Mucosa of descending colon (tissue), 3 donors: ENCODE results near the gene ME2. TPM values are rescaled to one million over a fixed set of nuclear protein-coding genes. Genes with fewer than 3 reads are reported as not detected.

Source experiments
- ATAC-seq: fragments of 200-7000 bp; cut with Tn5 transposase; one replicate; pipeline ENCODE4 v1.9.1; 2020; ENCODE audit warnings: mild to moderate bottlenecking, moderate library complexity
- DNase-seq, 3 donors: peaks; one replicate each; pipeline ENCODE4 v3.0.0-alpha.2; 2020
- H3K36me3 ChIP-seq: fragments of 200-600 bp; one replicate; pipeline ENCODE4 v1.8.0; 2021; ENCODE audit warnings: low read depth, mild to moderate bottlenecking
- H3K4me1 ChIP-seq: fragments of 200-600 bp; one replicate; pipeline ENCODE4 v1.8.0; 2021; ENCODE audit warnings: low read depth, mild to moderate bottlenecking
- H3K4me3 ChIP-seq: fragments of 200-600 bp; one replicate; pipeline ENCODE4 v1.8.0; 2021; ENCODE audit warnings: mild to moderate bottlenecking
- H3K9me3 ChIP-seq: fragments of 200-600 bp; one replicate; pipeline ENCODE4 v1.8.0; 2021; ENCODE audit warnings: mild to moderate bottlenecking
- CTCF ChIP-seq: fragments of 200-600 bp; IDR thresholded peaks from one replicate; pipeline ENCODE4 v1.8.0; 2022; ENCODE audit warnings: antibody characterized with exemption, mild to moderate bottlenecking
- intact Hi-C, 2 donors: fragments of 100-400 bp; cut with DNase I in 1 of 2; cut with micrococcal nuclease in 1 of 2; formaldehyde crosslinking; loops; one replicate each; pipeline versions ENCODE4 v1.11.0 to v1.11.1; 2022; cut with DNase I, micrococcal nuclease
- total RNA-seq, 3 donors: library from RNA; stranded (reverse); fragmentation: NEBNext Ultra II Directional in 2 of 3; extraction: Animal tissue kit (Norgen Biotek cat#: 25700) in 2 of 3; gene quantifications; one replicate each; pipeline versions ENCODE4 v1.2.1 to v1.2.4, GENCODE V29; 2021 to 2023
- donor health status: DM: no; HTN: no; CAD: no; lungs with moderate emphysema.
- donor health status: DM: no; HTN: no; CAD: no.
- donor health status: DM: no; HTN: yes; CAD: no.

The ME2 gene
- total RNA-seq, 3 donors from 2014 or later, result 64.2 to 85.2 (median 74.6) TPM

GRCh38 chr18:50911006-50911405 is 32.1 kb downstream of the ME2 start:
- ATAC-seq (no peak), DNase-seq (no peak)
- Histone ChIP-seq H3K9me3 (peaks cover 4% of the 10 kb centered on the region), H3K36me3 (no peaks in the 10 kb centered on the region), H3K4me3 (no peak overlapping the region), H3K4me1 (no peaks in the 10 kb centered on the region)
- intact Hi-C loops, result no loop called here
- TF ChIP-seq CTCF, result no peak

DNA sequence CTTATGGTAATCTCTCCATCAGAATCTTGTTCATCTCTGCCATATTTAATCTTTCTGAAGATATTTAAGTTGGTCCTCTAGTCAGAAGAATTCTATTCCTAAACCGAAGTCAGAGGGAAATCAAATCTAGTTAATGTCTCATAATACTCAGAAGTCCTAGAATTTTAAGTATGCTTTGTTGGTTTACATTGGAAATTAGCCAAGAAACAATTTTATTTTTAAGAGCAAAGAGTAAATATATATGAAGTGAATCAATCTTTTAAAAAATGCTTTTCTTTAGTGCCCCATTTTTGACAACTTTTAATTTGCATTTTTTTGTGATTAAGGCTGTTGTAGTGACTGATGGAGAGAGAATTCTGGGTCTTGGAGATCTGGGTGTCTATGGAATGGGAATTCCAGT is 38.1 kb downstream of the ME2 start:
- no peak for TF ChIP-seq CTCF
- intact Hi-C loops, result no loop called here
- no peak for DNase-seq
- ATAC-seq, result no peak
- Histone ChIP-seq H3K4me1 (no peaks in the 10 kb centered on the region), H3K36me3 (no peaks in the 10 kb centered on the region), H3K4me3 (no peak overlapping the region), H3K9me3 (no peaks in the 10 kb centered on the region)

- no peak for TF ChIP-seq CTCF
- H3K36me3 ChIP-seq, result no peaks in the 10 kb centered on the region
- H3K9me3 ChIP-seq, result no peaks in the 10 kb centered on the region
- no peak overlapping the region for H3K4me3 ChIP-seq
- intact Hi-C loops, result no loop called here
- no peaks in the 10 kb centered on the region for H3K4me1 ChIP-seq
- DNase-seq (no peak), ATAC-seq (no peak)
These were observed 39.2 kb downstream of the ME2 start for GRCh38 chr18:50918153-50918552.

GRCh38 chr18:50924372-50924771 is 45.5 kb downstream of the ME2 start:
- H3K9me3 ChIP-seq, result peaks cover 3% of the 10 kb centered on the region
- intact Hi-C loops, result no loop called here
- H3K36me3 ChIP-seq, result peaks cover 9% of the 10 kb centered on the region

DNA sequence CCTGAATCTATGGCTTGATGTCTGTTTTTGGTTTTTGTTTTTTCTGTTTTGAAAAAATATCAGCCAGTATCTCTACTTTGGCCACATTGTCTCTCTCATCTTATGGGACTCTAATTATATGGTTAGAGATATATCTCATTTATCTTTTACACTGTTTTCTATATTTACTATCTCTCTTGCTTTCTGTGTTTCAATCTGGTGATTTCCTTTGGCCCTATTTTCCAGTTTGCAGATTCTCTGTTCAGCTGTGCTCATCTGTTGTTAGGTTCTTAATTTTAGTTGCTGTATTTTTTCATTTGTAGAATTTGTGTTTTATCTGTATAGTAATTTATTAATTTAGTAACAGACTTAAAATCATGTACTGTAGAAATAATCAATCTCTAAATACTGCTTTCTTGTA is 47.6 kb downstream of the ME2 start:
- no peak for TF ChIP-seq CTCF
- no peaks in the 10 kb centered on the region for H3K4me1 ChIP-seq
- no peak overlapping the region for H3K4me3 ChIP-seq
- H3K9me3 ChIP-seq, result peaks cover 3% of the 10 kb centered on the region
- no peak for DNase-seq
- peaks cover 9% of the 10 kb centered on the region for H3K36me3 ChIP-seq
- intact Hi-C loops, result no loop called here
- ATAC-seq, result no peak

More at GRCh38 chr18:50924372-50924771, 45.5 kb downstream of the ME2 start:
- ATAC-seq, result no peak
- DNase-seq, result no peak
- no peak for TF ChIP-seq CTCF
- H3K4me3 ChIP-seq, result no peak overlapping the region
- no peaks in the 10 kb centered on the region for H3K4me1 ChIP-seq

DNA sequence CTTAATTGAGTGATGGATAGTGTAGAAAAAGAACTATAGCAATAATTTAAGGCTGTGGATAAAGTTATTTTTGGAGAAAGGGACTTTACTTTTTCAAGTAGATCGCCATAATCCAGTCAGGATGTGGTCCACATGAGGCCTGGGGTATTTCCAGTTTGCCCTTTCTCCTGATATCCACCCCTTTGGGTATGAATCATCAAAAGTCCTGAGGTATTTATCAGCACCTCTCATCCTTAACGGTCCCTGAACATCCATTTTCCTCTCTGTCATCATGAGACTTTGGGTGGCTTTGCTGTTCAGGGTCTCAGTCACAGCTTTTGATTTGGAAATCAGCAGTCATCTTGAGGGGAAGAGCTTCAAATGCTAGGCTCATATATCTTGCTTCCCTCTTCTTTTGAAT is 49.6 kb downstream of the ME2 start:
- H3K9me3 ChIP-seq, result peaks cover 3% of the 10 kb centered on the region
- no peak for DNase-seq
- H3K4me3 ChIP-seq, result no peak overlapping the region
- no peak for ATAC-seq
- no peaks in the 10 kb centered on the region for H3K4me1 ChIP-seq
- intact Hi-C loops, result no loop called here
- TF ChIP-seq CTCF, result no peak
- peaks cover 9% of the 10 kb centered on the region for H3K36me3 ChIP-seq
